CD4-positive, alpha-beta T cell treated with Interleukin-2 at 100 ng/mL for 4 hours (primary cell): ENCODE data around the gene LRRC72.
"Not testable (repeated sequence)": the region's sequence is repeated elsewhere in the genome, so short reads cannot be mapped to it uniquely, and the experiment has no call there.

Experiments
- DNase-seq: peaks from one replicate; pipeline ENCODE4 v3.0.0-alpha.2; 2020; ENCODE audit warnings: low spot score

LRRC72 gene

DNA sequence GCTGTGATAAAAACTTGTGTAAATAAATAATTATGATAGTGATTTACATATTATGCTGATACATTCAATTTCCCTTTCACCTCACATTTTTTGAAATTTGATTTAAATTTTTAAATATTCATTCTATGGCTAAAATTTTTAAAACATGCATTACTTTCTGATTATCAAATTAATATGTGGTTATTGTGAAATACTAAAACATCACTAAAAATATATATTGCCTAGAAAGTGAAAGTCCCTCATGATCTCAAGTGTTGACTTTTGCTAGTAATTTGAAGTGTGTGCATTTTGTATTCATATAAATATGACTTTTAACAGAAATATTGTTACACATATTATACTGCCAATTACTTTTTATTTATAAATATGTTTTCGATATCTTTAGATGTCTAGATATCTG, 3.1 kb downstream of the LRRC72 start:
- no peak for DNase-seq

GRCh38 chr7:16531707-16532106, 5.1 kb downstream of the LRRC72 start:
- DNase-seq: no peak

GRCh38 chr7:16532272-16532671, 5.6 kb downstream of the LRRC72 start:
- DNase-seq: no peak

GRCh38 chr7:16535500-16535899, 8.9 kb downstream of the LRRC72 start:
- no peak for DNase-seq

DNA sequence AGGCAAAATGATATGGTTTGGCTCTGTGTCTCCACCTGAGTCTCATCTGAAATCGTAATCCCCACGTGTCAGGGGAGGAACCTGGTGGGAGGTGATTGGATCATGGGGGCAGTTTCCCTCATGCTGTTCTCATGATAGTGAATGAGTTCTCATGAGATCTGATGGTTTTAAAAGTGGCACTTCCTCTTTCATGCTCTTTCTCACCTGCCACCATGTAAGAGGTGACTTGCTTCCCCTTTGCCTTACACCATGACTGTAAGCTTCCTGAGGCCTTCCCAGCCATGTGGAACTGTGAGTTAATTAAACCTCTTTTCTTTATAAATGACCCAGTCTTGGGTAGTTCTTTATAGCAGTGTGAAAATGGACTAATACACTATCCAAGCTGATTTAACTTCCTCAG, 13.9 kb downstream of the LRRC72 start:
- not testable (repeated sequence) for DNase-seq

DNA sequence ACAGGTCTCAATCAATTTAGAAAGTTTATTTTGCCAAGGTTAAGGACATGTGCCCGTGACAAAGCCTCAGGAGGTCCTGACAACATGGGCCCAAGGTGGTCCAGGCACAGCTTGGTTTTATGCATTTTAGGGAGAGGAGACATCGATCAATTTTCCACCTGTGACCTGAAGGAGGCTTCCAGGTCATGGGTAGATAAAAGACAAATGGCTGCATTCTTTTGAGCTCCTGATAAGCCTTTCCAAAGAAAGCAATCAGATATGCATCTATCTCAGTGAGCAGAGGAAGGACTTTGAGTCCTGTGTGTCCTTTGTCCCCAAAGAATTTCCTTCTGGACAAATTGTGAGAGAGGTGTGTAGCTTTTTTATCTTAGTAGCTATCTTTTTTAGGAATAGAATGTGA, 15.8 kb downstream of the LRRC72 start:
- DNase-seq: no peak

DNA sequence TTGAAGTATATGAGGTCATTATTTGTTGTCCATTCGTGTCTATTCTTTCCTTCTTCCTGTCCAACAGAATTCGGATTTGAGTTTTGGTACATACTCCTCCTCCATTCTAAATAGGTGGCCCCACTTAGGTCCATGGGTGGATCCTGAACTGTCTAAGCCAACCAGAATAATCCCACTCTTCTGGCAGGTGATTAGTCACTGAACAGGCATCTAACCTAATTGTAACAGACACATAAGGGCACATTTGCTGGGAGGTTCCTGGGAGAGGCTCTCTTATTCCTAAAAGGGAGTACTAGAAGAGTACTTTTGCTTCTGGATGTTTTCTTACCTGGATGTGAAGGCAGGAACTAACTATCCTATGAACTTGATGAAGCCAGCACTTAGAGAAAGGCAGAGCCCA, 16.8 kb downstream of the LRRC72 start:
- no peak for DNase-seq

DNA sequence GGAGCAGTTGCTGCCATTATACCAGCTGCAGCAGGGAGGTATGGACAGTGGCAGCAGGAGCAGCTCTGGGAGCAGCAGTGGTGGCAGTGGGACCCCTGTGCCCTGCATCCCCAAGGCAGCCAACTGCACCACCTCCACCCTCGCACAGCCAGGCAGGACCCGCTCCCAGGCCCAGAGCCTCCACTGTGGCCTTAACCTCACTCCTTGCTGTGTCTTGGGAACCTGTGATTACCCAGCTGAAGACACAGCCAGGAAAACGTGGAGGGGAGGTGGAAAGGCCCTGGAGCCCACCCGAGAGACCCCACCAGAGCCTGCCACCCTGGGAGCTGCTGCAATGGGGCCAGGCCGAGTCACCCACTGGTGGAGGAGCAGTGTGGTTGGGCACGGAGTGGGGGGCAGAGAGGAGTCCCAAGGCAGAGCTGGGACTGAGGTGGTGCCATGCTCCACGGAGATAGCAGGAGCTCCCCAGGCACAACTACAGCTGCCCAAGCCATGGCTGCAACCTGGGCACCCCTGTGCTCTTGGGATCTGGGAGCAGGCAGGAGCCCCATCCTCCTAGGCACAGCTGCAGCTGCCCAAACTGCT, 20.4 kb downstream of the LRRC72 start:
- no peak for DNase-seq

DNA sequence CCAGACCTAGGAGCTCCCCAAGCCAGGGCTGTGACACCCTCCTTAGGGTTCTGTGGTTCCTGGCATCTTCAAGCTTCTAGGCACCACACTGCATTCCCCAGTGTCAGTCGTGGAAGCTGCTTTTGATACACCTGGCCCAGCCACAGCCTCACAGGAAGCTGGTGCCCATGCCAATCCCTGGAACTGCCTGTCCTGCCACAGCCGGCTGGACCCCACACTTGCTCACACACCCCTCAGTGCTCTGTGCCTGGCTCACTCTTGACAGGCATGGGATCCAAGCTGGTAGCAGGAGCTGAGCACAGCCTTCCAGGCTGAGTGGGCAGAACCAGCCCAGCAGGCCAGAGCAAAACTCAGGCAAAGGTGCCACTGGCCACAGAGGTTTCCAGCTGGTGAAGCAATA, 21.8 kb downstream of the LRRC72 start:
- DNase-seq: no peak

GRCh38 chr7:16550671-16551070, 24.0 kb downstream of the LRRC72 start:
- no peak for DNase-seq

- no peak for DNase-seq
Observed at GRCh38 chr7:16554518-16555236, 28.1 kb downstream of the LRRC72 start.

GRCh38 chr7:16556359-16556758, 29.7 kb downstream of the LRRC72 start:
- DNase-seq: no peak

GRCh38 chr7:16558761-16559302, 32.2 kb downstream of the LRRC72 start:
- DNase-seq: no peak

GRCh38 chr7:16559497-16560179, 33.0 kb downstream of the LRRC72 start:
- DNase-seq: no peak

DNA sequence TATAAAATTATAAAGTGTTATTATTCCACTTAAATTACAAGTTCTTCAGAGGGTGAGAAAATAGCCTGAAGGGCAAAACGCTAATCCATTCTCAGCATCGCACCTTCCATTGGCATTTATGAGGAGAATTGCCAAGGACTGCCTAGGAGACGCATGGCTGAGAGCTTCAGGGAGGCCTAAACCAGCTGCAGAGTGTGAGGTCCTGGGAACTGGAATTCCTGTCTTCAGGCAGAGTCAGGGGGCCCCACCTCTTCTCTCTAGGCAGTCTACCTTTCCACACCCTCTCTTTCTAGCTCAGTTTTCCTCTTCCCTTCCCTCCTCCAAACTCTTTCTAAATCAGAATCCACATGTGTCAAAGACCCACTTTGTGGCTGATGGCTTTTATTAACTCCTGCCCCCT, 35.3 kb downstream of the LRRC72 start:
- no peak for DNase-seq

GRCh38 chr7:16562456-16563220, 36.0 kb downstream of the LRRC72 start:
- DNase-seq: no peak

GRCh38 chr7:16563281-16564022, 36.8 kb downstream of the LRRC72 start:
- peak; percentile 6 for DNase-seq

DNA sequence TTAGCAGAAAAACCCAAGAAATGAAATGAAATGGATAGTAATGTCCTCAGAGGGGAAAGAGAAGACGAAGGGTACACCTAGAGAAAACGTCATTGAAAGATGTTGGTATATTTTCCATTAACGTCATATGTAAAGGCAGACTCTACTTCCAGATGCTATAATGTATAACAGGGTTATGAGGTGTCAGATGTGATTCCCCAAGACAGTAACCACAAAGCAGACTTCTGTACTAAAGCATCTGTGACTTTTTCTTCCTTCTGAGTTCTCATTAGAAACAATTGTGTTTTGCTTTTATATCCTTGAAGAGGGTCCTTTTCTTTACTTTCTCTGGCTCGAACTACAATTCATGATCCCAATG, 37.4 kb downstream of the LRRC72 start:
- no peak for DNase-seq

DNA sequence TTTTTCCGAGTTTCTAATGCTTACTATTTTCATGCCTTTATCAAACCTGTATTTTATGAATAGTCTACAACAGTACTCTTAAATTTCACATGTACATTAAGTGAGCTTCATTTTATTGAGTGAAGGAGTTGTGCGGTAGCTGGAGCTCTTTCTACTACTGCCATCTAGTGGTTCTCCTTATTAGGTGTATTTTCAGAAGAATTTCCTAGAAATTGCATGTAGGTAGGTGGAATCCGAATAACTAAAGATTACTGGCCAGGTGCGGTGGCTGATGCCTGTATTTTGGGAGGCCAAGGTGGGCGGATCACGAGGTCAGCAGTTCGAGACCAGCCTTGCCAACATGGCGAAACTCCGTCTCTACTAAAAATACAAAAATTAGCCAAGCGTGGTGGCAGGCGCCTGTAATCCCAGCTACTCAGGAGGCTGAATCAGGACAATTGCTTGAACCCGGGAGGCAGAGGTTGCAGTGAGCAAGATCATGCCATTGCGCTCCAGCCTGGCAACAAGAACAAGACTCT, 38.3 kb downstream of the LRRC72 start:
- peak; percentile 64 for DNase-seq

- DNase-seq: no peak
Observed at GRCh38 chr7:16571941-16572340, 45.3 kb downstream of the LRRC72 start.

GRCh38 chr7:16579216-16579615, 52.6 kb downstream of the LRRC72 start:
- no peak for DNase-seq

DNA sequence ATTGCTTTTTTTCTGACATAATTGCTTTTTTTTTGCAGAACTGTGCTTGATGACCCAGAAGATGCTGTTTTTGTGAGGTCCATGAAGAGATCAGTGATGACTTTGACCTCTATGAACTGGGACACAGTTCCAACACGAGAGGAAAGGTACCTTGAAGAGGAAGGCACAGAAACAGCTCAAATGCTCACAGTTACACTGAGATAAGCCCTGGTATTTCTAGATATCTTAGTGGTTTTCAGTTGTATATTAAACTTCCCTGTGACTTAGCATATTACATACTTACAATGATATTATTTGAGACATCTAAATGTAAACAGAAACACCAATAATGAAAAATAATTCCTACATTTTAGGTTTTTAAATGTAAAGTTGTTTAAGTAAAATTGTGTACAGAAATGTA, 54.7 kb downstream of the LRRC72 start:
- no peak for DNase-seq
